Neural cell (in vitro differentiated cells): Measurements from ENCODE around the gene FAM163A. TPM values are rescaled to one million over a fixed set of nuclear protein-coding genes. Genes with fewer than 3 reads are reported as not detected.

Experiments
- H2AFZ ChIP-seq: fragments of 200-600, 300-800 bp; sonication (generic), shearing (Covaris generic); 2 replicates; pipeline ENCODE4 v1.6.0; 2014; ENCODE audit warnings: low read depth, mild to moderate bottlenecking, antibody characterized with exemption, low read length, moderate library complexity
- H3F3A ChIP-seq: fragments of 200-600 bp; shearing (Covaris generic); 2 replicates; pipeline ENCODE4 v1.6.1; 2016; ENCODE audit warnings: mild to moderate bottlenecking, moderate library complexity, mixed read lengths, antibody characterized with exemption, low read length; ENCODE audit not compliant: insufficient read depth, poor library complexity, severe bottlenecking
- H3K27ac ChIP-seq: fragments of 200-600, 300-800 bp; sonication (generic), shearing (Covaris generic); 2 replicates; pipeline ENCODE4 v1.5.1; 2014; ENCODE audit warnings: mild to moderate bottlenecking, low read length, moderate library complexity
- H3K27me3 ChIP-seq: fragments of 300-800, 200-600 bp; sonication (generic), shearing (Covaris generic); 2 replicates; pipeline ENCODE4 v1.6.0; 2014; ENCODE audit warnings: mild to moderate bottlenecking, low read depth, low read length, moderate library complexity; ENCODE audit not compliant: insufficient read depth
- H3K36me3 ChIP-seq: fragments of 300-800, 200-600 bp; sonication (generic), shearing (Covaris generic); 2 replicates; pipeline ENCODE4 v1.5.1; 2014; ENCODE audit warnings: mild to moderate bottlenecking, antibody characterized with exemption, low read length, moderate library complexity; ENCODE audit not compliant: insufficient read depth
- H3K4me2 ChIP-seq: fragments of 300-800, 200-600 bp; sonication (generic), shearing (Covaris generic); 2 replicates; pipeline ENCODE4 v1.6.0; 2014; ENCODE audit warnings: mild to moderate bottlenecking, low read length
- H3K4me3 ChIP-seq: fragments of 300-800, 200-600 bp; sonication (generic), shearing (Covaris generic); 2 replicates; pipeline ENCODE4 v1.5.1; 2014; ENCODE audit warnings: mild to moderate bottlenecking, low read length, moderate library complexity
- H3K79me2 ChIP-seq: fragments of 200-600 bp; shearing (Covaris generic); replicated peaks from 2 replicates; pipeline ENCODE4 v1.6.0; 2014; ENCODE audit warnings: mild to moderate bottlenecking, low read length, moderate library complexity; ENCODE audit not compliant: insufficient read depth
- H3K9ac ChIP-seq: fragments of 300-800, 200-600 bp; sonication (generic), shearing (Covaris generic); 2 replicates; pipeline ENCODE4 v1.6.1; 2016; ENCODE audit warnings: mild to moderate bottlenecking, low read length, mixed read lengths
- H3K9me2 ChIP-seq: fragments of 200-600 bp; shearing (Covaris generic); 2 replicates; pipeline ENCODE4 v1.6.1; 2016; ENCODE audit warnings: mild to moderate bottlenecking, low read length, mixed read lengths; ENCODE audit not compliant: insufficient read depth
- H3K9me3 ChIP-seq: fragments of 200-600, 300-800 bp; sonication (generic), shearing (Covaris generic); 2 replicates; pipeline ENCODE4 v1.6.1; 2016; ENCODE audit warnings: mild to moderate bottlenecking, mixed run types, low read length, moderate library complexity, mixed read lengths
- H4K20me1 ChIP-seq: fragments of 200-600 bp; shearing (Covaris generic); 2 replicates; pipeline ENCODE4 v1.6.1; 2016; ENCODE audit warnings: mild to moderate bottlenecking, mixed run types; ENCODE audit not compliant: insufficient read depth
- CTCF ChIP-seq: fragments of 450-650 bp; IDR thresholded peaks from 2 replicates; pipeline ENCODE4 v1.5.1; 2014; ENCODE audit warnings: antibody characterized with exemption, mild to moderate bottlenecking, moderate library complexity; ENCODE audit not compliant: poor library complexity, severe bottlenecking
- EP300 ChIP-seq: fragments of 450-650 bp; conservative IDR thresholded peaks from 2 replicates; pipeline ENCODE4 v1.6.1; 2014; ENCODE audit warnings: antibody characterized with exemption, mild to moderate bottlenecking, moderate library complexity; ENCODE audit not compliant: poor library complexity, severe bottlenecking
- EZH2 ChIP-seq: fragments of 200-600, 300-800 bp; shearing (Covaris generic), sonication (generic); IDR thresholded peaks from 2 replicates; pipeline ENCODE4 v1.6.1; 2014; ENCODE audit warnings: antibody characterized with exemption, low read length, borderline replicate concordance, mild to moderate bottlenecking; ENCODE audit not compliant: insufficient read depth, poor library complexity, severe bottlenecking
- MXI1 ChIP-seq: fragments of 450-650 bp; conservative IDR thresholded peaks from 2 replicates; pipeline ENCODE4 v1.6.1; 2014; ENCODE audit warnings: antibody characterized with exemption, mild to moderate bottlenecking; ENCODE audit not compliant: poor library complexity, severe bottlenecking
- POLR2AphosphoS5 ChIP-seq: IDR thresholded peaks from 2 replicates; pipeline ENCODE4 v1.6.1; 2012
- RAD21 ChIP-seq: fragments of 450-650 bp; conservative IDR thresholded peaks from 2 replicates; pipeline ENCODE4 v1.6.1; 2014; ENCODE audit warnings: antibody characterized with exemption, mild to moderate bottlenecking, moderate library complexity
- SMC3 ChIP-seq: fragments of 450-650 bp; conservative IDR thresholded peaks from 2 replicates; pipeline ENCODE4 v1.6.1; 2014; ENCODE audit warnings: antibody characterized with exemption, mild to moderate bottlenecking, moderate library complexity; ENCODE audit not compliant: poor library complexity
- TAF1 ChIP-seq: IDR thresholded peaks from 2 replicates; pipeline ENCODE4 v1.6.1; 2012; ENCODE audit warnings: low read depth
- polyA plus RNA-seq: library from polyadenylated mRNA; depleted of rRNA; stranded (reverse); fragments of >200 nt; gene quantifications from 2 replicates; pipeline ENCODE4 v1.2.3, GENCODE V29; 2014
- TF ChIP-seq, protein P1 (sequence below): IDR thresholded peaks from 2 replicates; pipeline ENCODE4 v1.6.1; 2012; ENCODE audit warnings: borderline replicate concordance

The FAM163A gene
- polyA plus RNA-seq, 1 donor from 2014 or later: 0.21 TPM

- H3K9me3 ChIP-seq: no peaks in the 10 kb centered on the region
- no peak overlapping the region for H2AFZ ChIP-seq
- no peaks in the 10 kb centered on the region for H4K20me1 ChIP-seq
- no peaks in the 10 kb centered on the region for H3K9me2 ChIP-seq
- H3K79me2 ChIP-seq: no peaks in the 10 kb centered on the region
- no peak overlapping the region for H3K9ac ChIP-seq
- no peaks in the 10 kb centered on the region for H3K27me3 ChIP-seq
- TF ChIP-seq EP300 (no peak), CTCF (no peak), EZH2 (no peak), TAF1 (no peak), SMC3 (no peak), MXI1 (no peak), RAD21 (no peak), POLR2AphosphoS5 (no peak)
- TF ChIP-seq, protein P1, sequence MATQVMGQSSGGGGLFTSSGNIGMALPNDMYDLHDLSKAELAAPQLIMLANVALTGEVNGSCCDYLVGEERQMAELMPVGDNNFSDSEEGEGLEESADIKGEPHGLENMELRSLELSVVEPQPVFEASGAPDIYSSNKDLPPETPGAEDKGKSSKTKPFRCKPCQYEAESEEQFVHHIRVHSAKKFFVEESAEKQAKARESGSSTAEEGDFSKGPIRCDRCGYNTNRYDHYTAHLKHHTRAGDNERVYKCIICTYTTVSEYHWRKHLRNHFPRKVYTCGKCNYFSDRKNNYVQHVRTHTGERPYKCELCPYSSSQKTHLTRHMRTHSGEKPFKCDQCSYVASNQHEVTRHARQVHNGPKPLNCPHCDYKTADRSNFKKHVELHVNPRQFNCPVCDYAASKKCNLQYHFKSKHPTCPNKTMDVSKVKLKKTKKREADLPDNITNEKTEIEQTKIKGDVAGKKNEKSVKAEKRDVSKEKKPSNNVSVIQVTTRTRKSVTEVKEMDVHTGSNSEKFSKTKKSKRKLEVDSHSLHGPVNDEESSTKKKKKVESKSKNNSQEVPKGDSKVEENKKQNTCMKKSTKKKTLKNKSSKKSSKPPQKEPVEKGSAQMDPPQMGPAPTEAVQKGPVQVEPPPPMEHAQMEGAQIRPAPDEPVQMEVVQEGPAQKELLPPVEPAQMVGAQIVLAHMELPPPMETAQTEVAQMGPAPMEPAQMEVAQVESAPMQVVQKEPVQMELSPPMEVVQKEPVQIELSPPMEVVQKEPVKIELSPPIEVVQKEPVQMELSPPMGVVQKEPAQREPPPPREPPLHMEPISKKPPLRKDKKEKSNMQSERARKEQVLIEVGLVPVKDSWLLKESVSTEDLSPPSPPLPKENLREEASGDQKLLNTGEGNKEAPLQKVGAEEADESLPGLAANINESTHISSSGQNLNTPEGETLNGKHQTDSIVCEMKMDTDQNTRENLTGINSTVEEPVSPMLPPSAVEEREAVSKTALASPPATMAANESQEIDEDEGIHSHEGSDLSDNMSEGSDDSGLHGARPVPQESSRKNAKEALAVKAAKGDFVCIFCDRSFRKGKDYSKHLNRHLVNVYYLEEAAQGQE: no peak
- no peak overlapping the region for H3K4me3 ChIP-seq
- H3K36me3 ChIP-seq: no peaks in the 10 kb centered on the region
- no peaks in the 10 kb centered on the region for H3F3A ChIP-seq
- H3K4me2 ChIP-seq: no peak overlapping the region
- no peak overlapping the region for H3K27ac ChIP-seq
These were observed 34.6 kb downstream of the FAM163A start for GRCh38 chr1:179777731-179778130.

GRCh38 chr1:179779645-179780272 lies 36.7 kb downstream of the FAM163A start:
- no peaks in the 10 kb centered on the region for H3K79me2 ChIP-seq
- H4K20me1 ChIP-seq: no peaks in the 10 kb centered on the region
- no peaks in the 10 kb centered on the region for H3K9me2 ChIP-seq
- TF ChIP-seq EP300: no peak
- no peak for TF ChIP-seq TAF1
- TF ChIP-seq POLR2AphosphoS5: no peak
- TF ChIP-seq CTCF: no peak
- TF ChIP-seq EZH2: no peak
- TF ChIP-seq SMC3: no peak
- no peak overlapping the region for H3K4me3 ChIP-seq
- no peak overlapping the region for H3K4me2 ChIP-seq
- H3F3A ChIP-seq: no peaks in the 10 kb centered on the region
- H3K9me3 ChIP-seq: no peaks in the 10 kb centered on the region
- H3K27ac ChIP-seq: no peak overlapping the region
- H2AFZ ChIP-seq: no peak overlapping the region
- H3K27me3 ChIP-seq: no peaks in the 10 kb centered on the region
- no peak overlapping the region for H3K9ac ChIP-seq
- H3K36me3 ChIP-seq: no peaks in the 10 kb centered on the region
